Activated naive CD8-positive, alpha-beta T cell treated with anti-CD3 and anti-CD28 coated beads, Interleukin-2, amount 10 ng/mL, durations not matched to agents 7 days and 5 days (primary cell): ENCODE results near the gene UTP25. TPM values are rescaled to one million over a fixed set of nuclear protein-coding genes. Genes with fewer than 3 reads are reported as not detected.

ENCODE experiments used
- ATAC-seq: fragments of 150-1000 bp; cut with Tn5 transposase; one replicate; pipeline ENCODE4 v1.10.0; 2021; ENCODE audit warnings: low read depth, moderate library complexity
- POLR2A ChIA-PET: fragments of 350-600 bp; sonication (Branson Sonifier 250); formaldehyde crosslinking; loops from one replicate; lab custom pipeline; 2021; ENCODE audit warnings: antibody characterized with exemption; lab: Charles Lee
- DNase-seq: peaks from one replicate; pipeline ENCODE4 v3.0.0; 2021
- H3K27ac Mint-ChIP-seq: one replicate; pipeline ENCODE4 v1.8.0; 2022; ENCODE audit warnings: mild to moderate bottlenecking, mixed read lengths
- H3K27me3 Mint-ChIP-seq: one replicate; pipeline ENCODE4 v1.8.0; 2022; ENCODE audit warnings: mild to moderate bottlenecking, moderate library complexity, mixed read lengths
- H3K36me3 Mint-ChIP-seq: one replicate; pipeline ENCODE4 v1.8.0; 2021; ENCODE audit warnings: mild to moderate bottlenecking, mixed read lengths
- H3K4me1 Mint-ChIP-seq: one replicate; pipeline ENCODE4 v1.8.0; 2021; ENCODE audit warnings: mixed read lengths
- H3K4me3 Mint-ChIP-seq: one replicate; pipeline ENCODE4 v1.8.0; 2022; ENCODE audit warnings: mild to moderate bottlenecking, moderate library complexity, mixed read lengths
- H3K9me3 Mint-ChIP-seq: one replicate; pipeline ENCODE4 v1.8.0; 2021; ENCODE audit warnings: mixed read lengths
- total RNA-seq, 2 experiments: library from RNA; stranded (reverse); gene quantifications; one replicate each; pipeline ENCODE4 v1.2.3, GENCODE V29; 2021

The UTP25 gene
- total RNA-seq, 2 experiments from 2014 or later = 7.5 to 7.7 TPM

DNA sequence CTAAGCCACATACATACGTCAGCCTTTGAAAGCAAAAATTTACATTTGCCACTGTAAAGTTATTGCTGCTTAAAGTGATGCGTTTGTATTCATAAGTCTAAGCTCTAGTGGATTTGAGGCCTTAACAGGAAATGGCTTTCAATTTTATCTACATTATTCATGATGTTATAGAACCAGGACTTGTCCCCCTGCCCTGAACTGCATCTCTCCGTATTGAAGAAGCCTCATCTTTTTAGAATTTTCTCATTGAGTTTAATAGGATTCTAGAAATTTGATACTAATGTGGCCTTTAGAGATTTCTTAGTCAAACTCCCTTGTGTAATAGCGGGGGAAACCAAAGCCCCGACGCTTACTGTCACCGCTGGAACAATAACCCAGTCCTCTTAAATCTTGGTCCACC, 9.9 kb downstream of the UTP25 start:
- H3K4me1 Mint-ChIP-seq = peaks cover 9% of the 10 kb centered on the region
- no peak for DNase-seq
- no peak overlapping the region for H3K4me3 Mint-ChIP-seq
- H3K27me3 Mint-ChIP-seq = no peaks in the 10 kb centered on the region
- H3K9me3 Mint-ChIP-seq = no peaks in the 10 kb centered on the region
- no peak for ATAC-seq
- POLR2A ChIA-PET = interaction anchor here (0.7 kb wide), 1 partner anchor 9 kb away, joined by 4 read pairs; the partner anchor contains the start of gene UTP25
- peaks cover 32% of the 10 kb centered on the region for H3K36me3 Mint-ChIP-seq
- H3K27ac Mint-ChIP-seq = no peak overlapping the region

DNA sequence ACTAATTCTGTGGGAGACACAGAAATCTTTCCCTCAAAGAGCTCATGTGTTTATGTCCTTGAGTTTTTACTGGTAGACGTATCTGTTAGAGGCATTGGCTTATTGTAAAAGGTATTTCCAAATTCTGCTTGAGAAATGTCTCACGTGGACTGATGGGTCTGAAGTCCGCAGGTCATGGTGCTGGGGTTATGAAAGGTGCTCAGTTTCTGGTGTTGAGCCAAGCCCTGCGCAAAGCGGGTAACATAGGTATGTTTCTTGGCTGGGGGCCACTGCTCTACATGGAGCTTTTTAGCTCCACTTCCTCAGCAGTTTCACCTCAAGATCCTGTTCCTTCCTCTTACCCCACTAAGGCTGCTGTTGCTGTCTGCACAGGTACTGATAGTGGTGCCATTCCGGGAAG, 10.8 kb downstream of the UTP25 start:
- peaks cover 27% of the 10 kb centered on the region for H3K36me3 Mint-ChIP-seq
- POLR2A ChIA-PET = no interaction called here
- H3K27me3 Mint-ChIP-seq = no peaks in the 10 kb centered on the region
- no peak overlapping the region for H3K27ac Mint-ChIP-seq
- no peak overlapping the region for H3K4me3 Mint-ChIP-seq
- H3K4me1 Mint-ChIP-seq = peaks cover 9% of the 10 kb centered on the region
- ATAC-seq (no peak), DNase-seq (no peak)
- H3K9me3 Mint-ChIP-seq = no peaks in the 10 kb centered on the region

DNA sequence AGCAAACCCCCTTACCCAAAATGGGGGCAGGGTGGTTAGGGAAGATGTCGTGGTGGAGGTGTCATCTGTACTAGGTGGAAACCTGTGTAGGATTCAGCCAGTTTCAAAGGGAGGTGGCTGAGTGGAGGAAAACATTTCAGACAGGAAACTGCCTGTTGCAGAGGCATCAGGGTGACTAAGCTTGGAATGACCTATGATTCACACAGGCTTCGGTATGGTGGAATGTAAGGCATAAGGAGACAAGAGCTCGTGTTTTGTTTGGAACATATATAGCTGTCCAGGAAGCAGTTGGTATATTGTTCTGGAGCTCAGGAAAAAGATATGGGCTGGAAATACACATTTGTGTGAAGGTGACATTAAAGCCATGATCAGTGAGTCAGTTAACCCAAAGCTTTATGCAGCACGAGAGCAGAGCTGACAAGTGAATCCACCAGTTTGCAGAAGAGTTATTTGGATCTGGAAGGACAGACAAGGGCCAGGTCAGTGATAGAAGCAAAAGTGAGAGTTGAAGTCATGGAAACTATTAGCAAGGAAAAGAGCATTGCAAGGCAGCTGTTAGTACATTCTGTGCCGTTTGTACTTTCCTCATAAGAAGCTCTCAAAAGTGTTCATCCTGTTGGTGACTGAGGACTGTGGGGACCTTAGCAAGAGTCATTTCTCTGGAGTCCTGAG, 12.2 kb downstream of the UTP25 start:
- H3K4me1 Mint-ChIP-seq = peaks cover 4% of the 10 kb centered on the region
- no peak overlapping the region for H3K27ac Mint-ChIP-seq
- POLR2A ChIA-PET = no interaction called here
- H3K4me3 Mint-ChIP-seq = no peak overlapping the region
- DNase-seq (no peak), ATAC-seq (no peak)
- H3K36me3 Mint-ChIP-seq = peaks cover 19% of the 10 kb centered on the region
- H3K9me3 Mint-ChIP-seq = no peaks in the 10 kb centered on the region
- no peaks in the 10 kb centered on the region for H3K27me3 Mint-ChIP-seq

DNA sequence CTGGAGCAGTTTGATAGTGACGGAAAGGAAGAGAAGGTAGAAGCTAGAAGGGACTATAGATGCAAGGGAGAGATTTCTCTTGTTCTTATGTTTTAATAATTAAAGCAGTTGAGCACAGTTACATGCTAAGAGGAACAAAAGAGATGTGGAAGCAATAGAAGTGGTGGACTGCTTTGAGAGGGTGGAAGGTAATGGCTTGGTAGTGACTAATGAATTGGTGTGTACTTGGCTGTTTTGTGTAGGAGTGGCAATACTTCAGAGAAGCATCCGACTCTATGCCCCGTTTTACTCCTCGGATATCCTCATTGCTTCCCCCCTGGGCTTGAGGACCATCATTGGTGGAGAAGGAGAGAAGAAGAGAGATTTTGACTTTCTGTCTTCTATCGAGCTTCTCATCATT, 12.8 kb downstream of the UTP25 start:
- peaks cover 17% of the 10 kb centered on the region for H3K36me3 Mint-ChIP-seq
- H3K4me3 Mint-ChIP-seq = no peak overlapping the region
- peaks cover 2% of the 10 kb centered on the region for H3K4me1 Mint-ChIP-seq
- DNase-seq = no peak
- no peaks in the 10 kb centered on the region for H3K27me3 Mint-ChIP-seq
- POLR2A ChIA-PET = no interaction called here
- no peaks in the 10 kb centered on the region for H3K9me3 Mint-ChIP-seq
- no peak overlapping the region for H3K27ac Mint-ChIP-seq
- no peak for ATAC-seq

DNA sequence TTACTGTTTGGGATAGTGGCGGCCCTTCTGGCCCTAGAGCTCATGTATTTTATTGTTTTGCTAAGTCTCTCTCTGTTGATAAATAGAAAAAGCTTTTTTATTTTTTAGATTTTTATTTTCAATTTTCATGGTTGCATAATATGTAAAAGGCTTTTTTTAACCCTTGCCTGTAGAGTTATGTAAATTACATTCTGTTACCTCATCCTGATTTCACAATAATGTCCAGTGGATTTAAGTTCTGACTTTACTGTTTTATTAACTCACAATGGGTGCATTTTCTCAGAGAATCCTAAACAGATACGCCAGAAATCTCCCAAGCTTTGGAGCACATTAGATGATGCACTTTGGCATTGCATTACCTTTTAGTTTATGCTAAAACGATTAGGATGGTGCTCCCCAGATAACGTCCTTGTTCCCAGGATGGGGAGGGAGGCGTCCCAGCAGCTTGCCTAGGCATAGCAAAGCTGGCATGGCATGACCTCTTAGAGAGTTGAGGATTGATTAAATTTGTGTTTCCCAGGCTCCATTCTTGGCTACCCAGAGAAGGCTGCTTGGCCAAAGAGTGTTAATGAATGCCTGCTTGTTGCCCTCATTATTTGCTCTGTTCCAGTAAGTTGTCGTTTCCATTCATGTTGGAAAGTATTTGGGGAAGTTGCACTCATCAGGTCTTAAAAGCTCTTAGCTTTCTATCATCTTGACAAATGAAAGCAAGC, 17.1 kb downstream of the UTP25 start:
- H3K36me3 Mint-ChIP-seq = peaks cover 14% of the 10 kb centered on the region
- DNase-seq (no peak), ATAC-seq (no peak)
- H3K27ac Mint-ChIP-seq = no peak overlapping the region
- H3K27me3 Mint-ChIP-seq = no peaks in the 10 kb centered on the region
- peaks cover 2% of the 10 kb centered on the region for H3K4me1 Mint-ChIP-seq
- H3K4me3 Mint-ChIP-seq = no peak overlapping the region
- H3K9me3 Mint-ChIP-seq = no peaks in the 10 kb centered on the region
- POLR2A ChIA-PET = interaction anchor here (0.7 kb wide), 1 partner anchor 10 kb away, joined by 3 read pairs; no protein-coding TSS in a partner anchor

DNA sequence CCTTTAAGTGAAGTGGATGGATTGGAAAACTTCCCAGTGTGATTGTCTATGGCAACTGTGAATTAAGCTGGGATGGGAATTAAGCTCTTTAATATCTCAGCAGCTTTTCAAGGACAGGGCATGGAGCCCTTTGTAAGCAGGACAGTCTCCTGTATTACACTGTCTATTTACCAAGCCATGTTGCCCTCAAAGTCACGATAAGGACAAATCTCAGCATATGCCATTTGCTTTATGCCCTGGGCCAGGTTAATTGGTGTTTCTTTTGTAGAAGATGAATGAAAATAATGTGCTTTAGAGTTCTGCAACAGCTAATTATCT, 17.6 kb downstream of the UTP25 start:
- ATAC-seq (no peak), DNase-seq (no peak)
- Mint-ChIP-seq H3K4me3 (no peak overlapping the region), H3K4me1 (peaks cover 2% of the 10 kb centered on the region), H3K27me3 (no peaks in the 10 kb centered on the region), H3K27ac (no peak overlapping the region), H3K9me3 (no peaks in the 10 kb centered on the region), H3K36me3 (peaks cover 11% of the 10 kb centered on the region)
- POLR2A ChIA-PET = interaction anchor here (0.7 kb wide), 1 partner anchor 10 kb away, joined by 3 read pairs; no protein-coding TSS in a partner anchor

DNA sequence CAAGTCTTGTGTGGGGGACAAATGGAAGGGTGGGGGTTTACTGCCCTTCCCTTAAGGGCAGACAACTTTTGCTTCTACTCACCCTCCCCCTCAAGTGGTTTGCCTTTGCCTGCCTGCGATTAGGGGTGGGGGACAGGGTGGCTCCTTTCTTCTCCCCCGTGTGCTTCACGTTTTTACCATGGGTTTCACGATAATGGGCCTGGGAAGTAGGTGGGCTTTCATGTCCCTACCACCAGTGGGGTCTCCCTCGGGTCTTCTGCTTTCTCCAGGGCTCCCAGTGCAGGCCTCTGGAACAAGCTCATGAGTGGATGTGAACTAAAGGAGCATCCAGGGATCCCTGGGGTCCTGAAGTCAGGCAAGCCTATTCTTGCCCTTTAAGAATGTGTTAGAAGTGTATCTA, 21.6 kb downstream of the UTP25 start:
- ATAC-seq = no peak
- no peaks in the 10 kb centered on the region for H3K9me3 Mint-ChIP-seq
- H3K27ac Mint-ChIP-seq = no peak overlapping the region
- no peak overlapping the region for H3K4me3 Mint-ChIP-seq
- H3K4me1 Mint-ChIP-seq = peaks cover 2% of the 10 kb centered on the region
- no peaks in the 10 kb centered on the region for H3K27me3 Mint-ChIP-seq
- peaks cover 6% of the 10 kb centered on the region for H3K36me3 Mint-ChIP-seq
- no peak for DNase-seq
- POLR2A ChIA-PET = no interaction called here

DNA sequence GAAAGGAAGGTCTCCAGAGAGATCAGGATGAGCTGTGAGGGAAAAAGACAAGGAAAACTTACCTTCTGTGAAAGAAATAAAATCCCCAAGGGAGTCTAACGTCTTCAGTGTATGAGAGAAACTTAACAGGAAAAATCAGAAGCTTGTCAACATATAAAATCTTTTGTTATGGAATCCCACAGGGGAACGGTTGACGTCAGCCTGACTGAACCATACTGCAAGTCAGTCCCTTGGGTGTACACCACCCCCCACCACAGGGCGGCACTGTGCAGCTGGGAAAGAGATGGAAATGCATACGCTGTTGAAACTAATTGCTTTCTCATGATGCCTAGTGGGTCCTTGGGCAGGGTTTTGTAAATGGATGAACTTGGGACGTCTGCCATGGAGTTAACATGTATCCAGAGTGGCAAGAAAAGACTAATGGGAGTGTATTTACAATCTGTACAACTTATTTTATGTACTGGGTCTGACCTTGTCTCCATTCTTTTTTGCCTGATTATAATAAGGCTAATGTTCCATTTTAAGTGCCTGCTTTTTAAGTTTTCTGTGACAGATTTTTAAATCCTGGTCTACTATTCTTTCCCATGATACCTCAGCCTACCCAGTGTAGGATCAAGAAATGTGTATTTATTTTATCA, 22.7 kb downstream of the UTP25 start:
- Mint-ChIP-seq H3K4me3 (no peak overlapping the region), H3K4me1 (peaks cover 4% of the 10 kb centered on the region), H3K27me3 (no peaks in the 10 kb centered on the region), H3K27ac (no peak overlapping the region), H3K9me3 (no peaks in the 10 kb centered on the region), H3K36me3 (peaks cover 6% of the 10 kb centered on the region)
- ATAC-seq (no peak), DNase-seq (peak; percentile 34)
- POLR2A ChIA-PET = no interaction called here

DNA sequence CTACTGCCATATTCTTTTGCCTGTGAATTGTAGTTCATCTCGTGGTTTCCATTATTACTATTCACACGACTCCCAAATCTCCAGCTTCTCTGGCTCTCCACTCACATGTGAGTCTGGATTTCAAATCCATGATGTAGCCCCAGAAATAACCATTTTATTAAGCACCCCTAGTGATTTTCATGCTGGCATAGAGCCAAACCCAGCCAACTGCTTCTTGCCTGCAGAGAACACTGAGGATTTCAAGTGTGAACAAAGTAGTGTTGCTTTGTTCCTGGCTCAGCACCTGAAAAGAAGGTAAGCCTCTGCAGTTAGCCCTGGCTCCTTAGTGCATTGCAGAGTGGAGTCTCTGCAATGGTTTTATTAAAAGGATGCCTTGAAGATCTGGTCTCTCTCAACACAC, 25.9 kb downstream of the UTP25 start:
- H3K27ac Mint-ChIP-seq = no peak overlapping the region
- peaks cover 2% of the 10 kb centered on the region for H3K36me3 Mint-ChIP-seq
- POLR2A ChIA-PET = no interaction called here
- no peak overlapping the region for H3K4me3 Mint-ChIP-seq
- ATAC-seq (no peak), DNase-seq (no peak)
- H3K27me3 Mint-ChIP-seq = no peaks in the 10 kb centered on the region
- H3K9me3 Mint-ChIP-seq = no peaks in the 10 kb centered on the region
- H3K4me1 Mint-ChIP-seq = peaks cover 2% of the 10 kb centered on the region

DNA sequence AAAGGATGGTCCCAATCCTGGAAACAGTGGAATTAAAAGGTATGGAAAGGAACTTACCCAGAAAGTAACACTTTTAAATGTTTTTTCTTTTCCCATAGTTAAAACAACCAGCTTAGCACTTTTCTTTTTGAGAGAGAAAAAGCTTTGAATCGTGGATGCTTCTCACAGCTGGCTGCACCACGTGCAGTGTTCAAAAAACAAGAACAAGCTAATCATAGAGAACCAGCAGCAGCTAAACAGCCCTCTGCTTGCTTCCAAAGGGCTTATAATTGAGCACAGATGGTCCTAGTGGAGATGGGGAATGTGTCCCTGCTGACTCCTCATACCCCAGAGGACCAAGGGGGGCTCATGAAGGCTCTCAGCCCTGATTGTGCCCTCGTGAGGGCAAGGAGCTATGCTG, 26.4 kb downstream of the UTP25 start:
- POLR2A ChIA-PET = no interaction called here
- Mint-ChIP-seq H3K4me3 (no peak overlapping the region), H3K9me3 (no peaks in the 10 kb centered on the region), H3K36me3 (peaks cover 2% of the 10 kb centered on the region), H3K4me1 (peaks cover 2% of the 10 kb centered on the region), H3K27ac (no peak overlapping the region), H3K27me3 (no peaks in the 10 kb centered on the region)
- ATAC-seq = no peak
- DNase-seq = no peak

DNA sequence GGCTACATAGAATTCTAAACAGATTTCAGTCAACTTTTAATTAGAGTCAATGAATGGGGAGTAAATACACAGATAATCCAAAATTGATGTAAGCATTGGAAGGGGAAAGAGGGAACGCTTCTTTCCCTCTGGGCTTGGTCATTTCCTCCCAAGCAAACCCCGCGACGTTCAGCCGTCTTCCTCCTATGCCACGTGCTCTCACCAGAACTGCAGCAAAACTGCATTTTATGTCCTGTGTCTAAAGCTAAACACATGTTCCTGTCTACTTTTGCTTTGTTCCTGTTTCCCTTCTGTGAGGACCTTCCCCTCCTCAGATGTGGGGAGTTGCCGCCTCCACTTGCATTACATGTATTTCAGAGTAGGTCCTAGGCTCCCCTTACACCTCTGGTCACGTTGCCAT, 27.2 kb downstream of the UTP25 start:
- Mint-ChIP-seq H3K36me3 (peaks cover 2% of the 10 kb centered on the region), H3K9me3 (no peaks in the 10 kb centered on the region), H3K27ac (no peak overlapping the region), H3K4me1 (peaks cover 2% of the 10 kb centered on the region), H3K4me3 (no peak overlapping the region), H3K27me3 (no peaks in the 10 kb centered on the region)
- POLR2A ChIA-PET = interaction anchor here (0.6 kb wide), 1 partner anchor 10 kb away, joined by 3 read pairs; no protein-coding TSS in a partner anchor
- no peak for DNase-seq
- no peak for ATAC-seq

DNA sequence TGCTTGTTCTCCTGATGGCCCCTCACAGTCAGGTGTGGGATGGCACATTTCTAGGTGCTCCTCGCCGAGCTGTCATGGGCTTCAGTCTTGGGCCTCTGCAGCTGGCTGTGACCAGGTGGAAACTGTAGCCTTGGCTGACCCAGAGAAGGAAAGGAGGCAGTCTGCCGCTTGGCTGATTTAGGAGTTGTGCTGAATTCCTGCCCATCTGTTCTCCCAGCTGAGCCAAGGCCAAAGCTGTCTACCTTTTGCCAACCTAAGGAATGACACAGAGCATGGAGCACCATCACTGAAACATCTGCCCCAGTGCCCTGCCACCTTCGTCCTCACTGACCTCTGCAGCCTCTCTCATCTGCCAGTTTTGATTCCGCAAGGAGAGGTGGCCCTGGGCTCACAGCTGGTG, 27.9 kb downstream of the UTP25 start:
- H3K27me3 Mint-ChIP-seq = no peaks in the 10 kb centered on the region
- no peaks in the 10 kb centered on the region for H3K9me3 Mint-ChIP-seq
- H3K4me3 Mint-ChIP-seq = no peak overlapping the region
- no peak for ATAC-seq
- DNase-seq = no peak
- H3K4me1 Mint-ChIP-seq = peaks cover 2% of the 10 kb centered on the region
- no peak overlapping the region for H3K27ac Mint-ChIP-seq
- POLR2A ChIA-PET = no interaction called here
- H3K36me3 Mint-ChIP-seq = peaks cover 2% of the 10 kb centered on the region

DNA sequence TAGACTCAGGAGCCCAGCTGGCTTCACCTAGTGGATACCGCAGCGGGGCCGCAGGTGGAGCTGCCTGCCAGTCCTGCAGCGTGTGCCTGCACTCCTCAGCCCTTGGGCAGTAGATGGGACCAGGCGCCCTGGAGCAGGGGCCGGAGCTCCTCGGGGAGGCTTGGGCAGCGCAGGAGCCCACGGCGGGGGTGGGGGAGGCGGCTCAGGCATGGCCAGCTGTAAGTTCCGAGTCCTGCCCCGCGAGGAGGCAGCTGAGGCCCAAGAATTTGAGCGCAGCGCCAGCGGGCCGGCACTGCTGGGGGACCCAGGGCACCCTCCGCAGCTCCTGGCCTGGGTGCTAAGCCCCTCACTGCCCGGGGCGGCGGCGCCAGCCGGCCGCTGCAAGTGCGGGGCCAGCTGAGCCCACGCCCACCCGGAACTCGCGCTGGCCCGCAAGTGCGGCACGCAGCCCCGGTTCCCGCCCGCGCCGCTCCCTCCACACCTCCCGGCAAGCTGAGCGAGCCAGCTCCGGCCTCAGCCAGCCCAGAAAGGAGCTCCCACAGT, 30.9 kb downstream of the UTP25 start:
- POLR2A ChIA-PET = no interaction called here
- no peaks in the 10 kb centered on the region for H3K36me3 Mint-ChIP-seq
- H3K9me3 Mint-ChIP-seq = no peaks in the 10 kb centered on the region
- H3K27ac Mint-ChIP-seq = no peak overlapping the region
- peaks cover 16% of the 10 kb centered on the region for H3K27me3 Mint-ChIP-seq
- H3K4me1 Mint-ChIP-seq = peaks cover 2% of the 10 kb centered on the region
- no peak overlapping the region for H3K4me3 Mint-ChIP-seq
- ATAC-seq = no peak
- DNase-seq = no peak
